ENCODE measurements around the gene TRAPPC1. TPM values are rescaled to one million over a fixed set of nuclear protein-coding genes. Genes with fewer than 3 reads are reported as not detected.

TRAPPC1 gene
- total and polyA plus RNA-seq, 2 of the 8 experiments (the other 6 are each of a cell fraction or from before 2014, with no cell fraction given) = 114 to 170 TPM

DNA sequence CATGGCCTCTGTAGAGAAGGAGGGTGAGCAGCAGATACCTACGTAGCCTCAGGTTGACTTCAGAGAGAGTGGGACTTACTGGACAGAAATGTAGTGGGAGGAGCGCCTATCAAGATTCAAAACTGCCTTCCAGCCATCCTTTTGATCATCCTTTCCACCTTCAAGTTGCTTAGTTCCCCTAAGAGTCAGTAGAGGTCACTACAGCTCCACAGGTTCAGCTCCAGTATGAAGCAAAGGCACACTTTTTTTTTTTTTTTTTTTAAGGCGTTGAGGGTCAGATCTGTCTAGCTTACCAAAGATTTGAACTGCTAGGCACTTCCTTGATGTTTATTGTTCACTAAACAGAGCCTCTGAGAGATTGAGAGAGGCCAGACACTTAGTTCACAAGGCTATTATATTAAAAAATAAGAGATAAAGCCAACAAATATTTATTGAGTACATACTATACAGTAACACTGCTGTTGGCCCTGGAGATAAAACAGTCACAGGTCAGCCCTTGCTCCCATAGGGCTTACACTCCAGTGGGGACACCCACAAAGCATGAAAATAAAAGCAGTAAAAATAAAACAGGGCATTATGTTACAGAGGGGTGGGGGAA lies 18.7 kb downstream of the TRAPPC1 start (continued):
- TF ChIP-seq, protein P1, sequence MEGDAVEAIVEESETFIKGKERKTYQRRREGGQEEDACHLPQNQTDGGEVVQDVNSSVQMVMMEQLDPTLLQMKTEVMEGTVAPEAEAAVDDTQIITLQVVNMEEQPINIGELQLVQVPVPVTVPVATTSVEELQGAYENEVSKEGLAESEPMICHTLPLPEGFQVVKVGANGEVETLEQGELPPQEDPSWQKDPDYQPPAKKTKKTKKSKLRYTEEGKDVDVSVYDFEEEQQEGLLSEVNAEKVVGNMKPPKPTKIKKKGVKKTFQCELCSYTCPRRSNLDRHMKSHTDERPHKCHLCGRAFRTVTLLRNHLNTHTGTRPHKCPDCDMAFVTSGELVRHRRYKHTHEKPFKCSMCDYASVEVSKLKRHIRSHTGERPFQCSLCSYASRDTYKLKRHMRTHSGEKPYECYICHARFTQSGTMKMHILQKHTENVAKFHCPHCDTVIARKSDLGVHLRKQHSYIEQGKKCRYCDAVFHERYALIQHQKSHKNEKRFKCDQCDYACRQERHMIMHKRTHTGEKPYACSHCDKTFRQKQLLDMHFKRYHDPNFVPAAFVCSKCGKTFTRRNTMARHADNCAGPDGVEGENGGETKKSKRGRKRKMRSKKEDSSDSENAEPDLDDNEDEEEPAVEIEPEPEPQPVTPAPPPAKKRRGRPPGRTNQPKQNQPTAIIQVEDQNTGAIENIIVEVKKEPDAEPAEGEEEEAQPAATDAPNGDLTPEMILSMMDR (IDR thresholded peaks at IDR 0.05; ENCODE audit: control extremely low read depth in 1 of 3, insufficient read depth in 1 of 3, low read depth in 1 of 3, low read length in 3 of 3) = peak in 2 of 3 experiments; percentile 80 to 84; a peak in 3 of 4 replicates
- TF ChIP-seq TAF1 (IDR thresholded peaks at IDR 0.05; ENCODE audit: low read depth, low read length) (no peak), CEBPB (IDR thresholded peaks at IDR 0.05; ENCODE audit: low read depth, low read length) (no peak), TAF7 (optimal IDR thresholded peaks at IDR 0.05; ENCODE audit: borderline replicate concordance, low read depth, low read length) (no peak), PHF8 (conservative IDR thresholded peaks at IDR 0.05; ENCODE audit: low read depth, low read length) (no peak)
- TF ChIP-seq, protein P2, sequence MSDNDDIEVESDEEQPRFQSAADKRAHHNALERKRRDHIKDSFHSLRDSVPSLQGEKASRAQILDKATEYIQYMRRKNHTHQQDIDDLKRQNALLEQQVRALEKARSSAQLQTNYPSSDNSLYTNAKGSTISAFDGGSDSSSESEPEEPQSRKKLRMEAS (IDR thresholded peaks at IDR 0.05) = no peak
